SK-N-SH (cell line): ENCODE measurements around the gene LRP4. TPM values are rescaled to one million over a fixed set of nuclear protein-coding genes. Genes with fewer than 3 reads are reported as not detected.

Experiments
- CTCF ChIA-PET: fragments of 300-600, 350-600 bp; formaldehyde crosslinking; extraction: SDS; loops from one replicate; lab custom pipeline; 2021; lab: Yijun Ruan, JAX
- POLR2A ChIA-PET: fragments of 350-600 bp; sonication (Branson Sonifier 250); formaldehyde crosslinking; extraction: SDS; loops from one replicate; lab custom pipeline; 2020; ENCODE audit warnings: antibody characterized with exemption, inconsistent platforms; lab: Yijun Ruan, JAX
- DNase-seq: peaks from one replicate; pipeline ENCODE4 v3.0.0; 2012
- H2AFZ ChIP-seq: fragments of 200-600 bp; sonication (generic); 2 replicates; pipeline ENCODE4 v1.8.1; 2016; ENCODE audit warnings: antibody characterized with exemption, mild to moderate bottlenecking, low read depth
- H3F3A ChIP-seq: fragments of 200-600 bp; sonication (generic); replicated peaks from 2 replicates; pipeline ENCODE3; 2016; ENCODE audit warnings: antibody characterized with exemption, mild to moderate bottlenecking; ENCODE audit not compliant: insufficient read depth
- H3K27ac ChIP-seq, 2 experiments: fragments of 200-500 bp in 1 of 2; fragments of 200-600 bp in 1 of 2; sonication (Bioruptor generic) in 1 of 2; sonication (generic), shearing (Covaris generic) in 1 of 2; 2 replicates each; pipeline versions ENCODE4 v1.5.1 to v1.6.1; 2014 to 2016; ENCODE audit warnings: low read depth in 2 of 2, inconsistent platforms in 1 of 2, low read length in 1 of 2, mild to moderate bottlenecking in 1 of 2, mixed read lengths in 1 of 2
- H3K27me3 ChIP-seq: fragments of 200-600 bp; sonication (generic), shearing (Covaris generic); 2 replicates; pipeline ENCODE4 v1.6.1; 2016; ENCODE audit warnings: mixed run types; ENCODE audit not compliant: insufficient read depth
- H3K36me3 ChIP-seq, 2 experiments: fragments of 200-500 bp in 1 of 2; fragments of 200-600 bp in 1 of 2; sonication (Bioruptor generic) in 1 of 2; sonication (generic) in 1 of 2; replicated peaks in 1 of 2; 2 replicates each; pipeline versions ENCODE3 to v1.5.1; 2014 to 2016; ENCODE audit warnings: low read length in 1 of 2, mild to moderate bottlenecking in 1 of 2; ENCODE audit not compliant: insufficient read depth in 2 of 2, control insufficient read depth in 1 of 2
- H3K4me1 ChIP-seq, 2 experiments: fragments of 200-500 bp in 1 of 2; fragments of 200-600 bp in 1 of 2; sonication (Bioruptor generic) in 1 of 2; sonication (generic), shearing (Covaris generic) in 1 of 2; 2 replicates each; pipeline versions ENCODE4 v1.5.1 to v1.6.1; 2014 to 2016; ENCODE audit warnings: low read depth in 1 of 2, low read length in 1 of 2, mixed run types in 1 of 2; ENCODE audit not compliant: insufficient read depth in 2 of 2, control insufficient read depth in 1 of 2
- H3K4me2 ChIP-seq: fragments of 200-600 bp; sonication (generic), shearing (Covaris generic); 2 replicates; pipeline ENCODE4 v1.6.1; 2017; ENCODE audit warnings: mixed run types
- H3K4me3 ChIP-seq, 2 experiments: fragments of 200-500 bp in 1 of 2; fragments of 200-600 bp in 1 of 2; sonication (Bioruptor generic) in 1 of 2; sonication (generic), shearing (Covaris generic) in 1 of 2; 2 replicates each; pipeline versions ENCODE4 v1.5.1 to v1.8.1; 2014 to 2016; ENCODE audit warnings: low read depth in 2 of 2, inconsistent platforms in 1 of 2, low read length in 1 of 2, mild to moderate bottlenecking in 1 of 2, mixed read lengths in 1 of 2, moderate library complexity in 1 of 2
- H3K79me2 ChIP-seq: fragments of 200-600 bp; sonication (generic); 2 replicates; pipeline ENCODE4 v1.8.1; 2017; ENCODE audit warnings: mild to moderate bottlenecking; ENCODE audit not compliant: insufficient read depth
- H3K9ac ChIP-seq: fragments of 200-600 bp; sonication (generic); 2 replicates; pipeline ENCODE4 v1.6.1; 2017; ENCODE audit warnings: mixed run types
- H3K9me2 ChIP-seq: fragments of 200-600 bp; sonication (generic); 2 replicates; pipeline ENCODE4 v1.6.1; 2017; ENCODE audit warnings: mixed run types
- H3K9me3 ChIP-seq: fragments of 200-600 bp; sonication (generic); 2 replicates; pipeline ENCODE4 v1.6.1; 2017; ENCODE audit warnings: mixed run types, mild to moderate bottlenecking, moderate library complexity
- H4K20me1 ChIP-seq: fragments of 200-600 bp; sonication (generic); 2 replicates; pipeline ENCODE4 v1.6.1; 2017; ENCODE audit warnings: mild to moderate bottlenecking, mixed run types; ENCODE audit not compliant: insufficient read depth
- CHD2 ChIP-seq: fragments of 150-350 bp; IDR thresholded peaks from 2 replicates; pipeline ENCODE4 v1.6.1; 2018; ENCODE audit warnings: low read length; ENCODE audit not compliant: partially characterized antibody
- ELF1 ChIP-seq: IDR thresholded peaks from 2 replicates; pipeline ENCODE4 v1.4.0; 2012
- EZH2phosphoT487 ChIP-seq: fragments of 200-600 bp; sonication (generic); IDR thresholded peaks from 2 replicates; pipeline ENCODE4 v1.6.1; 2017; ENCODE audit warnings: low read depth, mixed run types, mild to moderate bottlenecking, antibody characterized with exemption, moderate library complexity, borderline replicate concordance
- FOXM1 ChIP-seq: IDR thresholded peaks from 2 replicates; pipeline ENCODE4 v1.4.0; 2012; ENCODE audit warnings: low read depth, mild to moderate bottlenecking
- GATA2 ChIP-seq: sonication (generic); formaldehyde crosslinking; IDR thresholded peaks from 2 replicates; pipeline ENCODE4 v1.5.0; 2020; ENCODE audit warnings: mild to moderate bottlenecking, missing genetic modification reagents
- NFIC ChIP-seq: IDR thresholded peaks from 2 replicates; pipeline ENCODE4 v1.4.0; 2012; ENCODE audit warnings: borderline replicate concordance
- NRF1 ChIP-seq: IDR thresholded peaks from 2 replicates; pipeline ENCODE4 v1.6.1; 2012; ENCODE audit warnings: low read depth, mild to moderate bottlenecking, low read length
- POLR2AphosphoS5 ChIP-seq: IDR thresholded peaks from 2 replicates; pipeline ENCODE4 v1.6.1; 2012; ENCODE audit warnings: low read depth, low read length
- RAD21 ChIP-seq: IDR thresholded peaks from 2 replicates; pipeline ENCODE4 v1.6.1; 2012; ENCODE audit warnings: mild to moderate bottlenecking, low read length
- RFX5 ChIP-seq: IDR thresholded peaks from 2 replicates; pipeline ENCODE4 v1.6.1; 2012; ENCODE audit warnings: mild to moderate bottlenecking, improper control_type of control experiment, low read length
- TAF1 ChIP-seq: IDR thresholded peaks from 2 replicates; pipeline ENCODE4 v1.6.1; 2012; ENCODE audit warnings: low read depth, mild to moderate bottlenecking, low read length, moderate library complexity, borderline replicate concordance
- TCF12 ChIP-seq: IDR thresholded peaks from 2 replicates; pipeline ENCODE4 v1.4.0; 2012
- TEAD4 ChIP-seq: IDR thresholded peaks from 2 replicates; pipeline ENCODE4 v1.4.0; 2012; ENCODE audit warnings: mild to moderate bottlenecking, borderline replicate concordance; ENCODE audit not compliant: insufficient read depth
- WGBS: methylation state at CpG from one replicate; pipeline ENCODE4 v1.1.6; 2017; ENCODE audit warnings: low lambda C conversion rate; 5-methylcytosine and 5-hydroxymethylcytosine counted together
- polyA plus RNA-seq, 3 experiments: library from polyadenylated mRNA; depleted of rRNA; stranded (reverse); fragments of >200 nt; gene quantifications; 2 replicates each; pipeline ENCODE4 v1.2.3, GENCODE V29; 2012
- TF ChIP-seq, protein P1 (sequence below): IDR thresholded peaks from 2 replicates; pipeline ENCODE4 v1.4.0; 2012; ENCODE audit warnings: low read depth
- TF ChIP-seq, protein P2 (sequence below): fragments of 200-600 bp; sonication (generic); IDR thresholded peaks from 2 replicates; pipeline ENCODE4 v1.6.1; 2017; ENCODE audit warnings: antibody characterized with exemption, mild to moderate bottlenecking, moderate library complexity
- TF ChIP-seq, protein P3 (sequence below): IDR thresholded peaks from 2 replicates; pipeline ENCODE4 v1.4.0; 2012; ENCODE audit warnings: low read depth, borderline replicate concordance
- TF ChIP-seq, protein P4 (sequence below): IDR thresholded peaks from 2 replicates; pipeline ENCODE4 v1.6.1; 2012; ENCODE audit warnings: mild to moderate bottlenecking, low read depth, low read length, moderate library complexity
- TF ChIP-seq, protein P5 (sequence below): IDR thresholded peaks from 2 replicates; pipeline ENCODE4; 2012

Gene LRP4
- polyA plus RNA-seq, 1 of the 3 experiments (the other 2 are of a cell fraction) = 10.9 TPM

DNA sequence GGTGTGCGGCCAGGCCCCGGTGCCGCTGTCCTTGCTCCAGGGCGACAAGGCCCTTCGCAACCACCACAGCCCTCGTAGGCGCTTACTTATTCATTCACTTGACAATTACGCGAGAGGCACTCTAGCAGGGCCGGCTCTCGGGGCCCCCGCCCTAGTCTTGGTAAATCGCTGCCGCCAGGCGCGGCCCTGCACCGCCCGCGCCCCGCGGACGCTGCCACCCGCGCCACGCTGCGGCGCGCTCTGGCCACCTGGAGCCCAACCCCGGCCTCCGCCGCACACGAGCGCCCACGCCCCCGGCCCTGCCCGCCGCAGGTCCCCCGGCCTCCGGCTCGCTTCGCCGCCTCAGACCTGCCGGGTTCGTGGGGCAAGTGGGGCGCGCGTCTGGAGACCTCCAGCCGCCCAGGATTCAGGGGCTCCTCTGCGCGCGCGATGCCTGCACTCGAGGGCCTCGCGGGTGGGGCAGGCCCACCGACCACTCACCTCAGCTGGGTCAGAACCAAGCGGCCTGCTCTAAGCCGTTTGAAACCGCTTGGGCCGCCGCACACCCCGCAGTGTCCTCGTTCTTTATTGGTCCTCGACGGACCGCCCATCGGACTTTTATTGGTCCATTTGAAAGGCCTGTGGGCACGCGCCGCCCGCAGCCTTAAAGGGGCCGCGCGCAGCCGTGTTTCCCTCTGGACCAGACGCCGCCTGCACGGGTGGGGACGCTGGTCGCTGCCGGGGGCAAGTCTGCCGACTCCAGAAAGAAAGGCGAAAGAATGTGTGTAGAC, 72.4 kb downstream of the LRP4 start, which contains the start of gene CKAP5 (continued):
- TF ChIP-seq TEAD4 (no peak), EZH2phosphoT487 (no peak), RAD21 (no peak), ELF1 (no peak), CHD2 (peak; percentile 90), FOXM1 (peak; percentile 98), NFIC (no peak), TCF12 (peak; percentile 27), GATA2 (CRISPR knock-in tag) (no peak)
- TF ChIP-seq, protein P1, sequence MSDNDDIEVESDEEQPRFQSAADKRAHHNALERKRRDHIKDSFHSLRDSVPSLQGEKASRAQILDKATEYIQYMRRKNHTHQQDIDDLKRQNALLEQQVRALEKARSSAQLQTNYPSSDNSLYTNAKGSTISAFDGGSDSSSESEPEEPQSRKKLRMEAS = peak; percentile 83
- TF ChIP-seq, protein P2, sequence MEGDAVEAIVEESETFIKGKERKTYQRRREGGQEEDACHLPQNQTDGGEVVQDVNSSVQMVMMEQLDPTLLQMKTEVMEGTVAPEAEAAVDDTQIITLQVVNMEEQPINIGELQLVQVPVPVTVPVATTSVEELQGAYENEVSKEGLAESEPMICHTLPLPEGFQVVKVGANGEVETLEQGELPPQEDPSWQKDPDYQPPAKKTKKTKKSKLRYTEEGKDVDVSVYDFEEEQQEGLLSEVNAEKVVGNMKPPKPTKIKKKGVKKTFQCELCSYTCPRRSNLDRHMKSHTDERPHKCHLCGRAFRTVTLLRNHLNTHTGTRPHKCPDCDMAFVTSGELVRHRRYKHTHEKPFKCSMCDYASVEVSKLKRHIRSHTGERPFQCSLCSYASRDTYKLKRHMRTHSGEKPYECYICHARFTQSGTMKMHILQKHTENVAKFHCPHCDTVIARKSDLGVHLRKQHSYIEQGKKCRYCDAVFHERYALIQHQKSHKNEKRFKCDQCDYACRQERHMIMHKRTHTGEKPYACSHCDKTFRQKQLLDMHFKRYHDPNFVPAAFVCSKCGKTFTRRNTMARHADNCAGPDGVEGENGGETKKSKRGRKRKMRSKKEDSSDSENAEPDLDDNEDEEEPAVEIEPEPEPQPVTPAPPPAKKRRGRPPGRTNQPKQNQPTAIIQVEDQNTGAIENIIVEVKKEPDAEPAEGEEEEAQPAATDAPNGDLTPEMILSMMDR = no peak

DNA sequence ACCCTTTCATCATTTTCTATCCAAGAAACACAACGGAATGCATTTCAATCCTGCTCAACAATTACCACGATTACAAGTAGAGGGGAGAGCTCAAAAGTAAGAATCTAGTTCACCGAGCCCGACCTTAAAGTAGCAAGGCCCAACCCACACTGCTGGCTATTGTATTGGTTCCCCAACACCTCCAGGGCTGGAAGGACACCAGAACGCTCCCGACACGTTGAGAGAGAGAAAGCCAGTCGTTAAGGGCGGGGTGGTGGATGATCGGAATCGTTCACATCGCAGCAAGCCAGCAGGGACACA, 73.0 kb downstream of the LRP4 start:
- Histone ChIP-seq H3K27me3 (no peaks in the 10 kb centered on the region), H2AFZ (peak overlapping the region; percentile 61), H3K9me2 (no peaks in the 10 kb centered on the region), H3K4me3 (peak overlapping the region; percentile 72 to 92), H4K20me1 (peaks cover 29% of the 10 kb centered on the region; the same call in 1 of the 2 replicates), H3K4me2 (peak overlapping the region; percentile 95), H3K27ac (peak overlapping the region; percentile 46 to 71), H3K9me3 (no peaks in the 10 kb centered on the region), H3F3A (peaks cover 6% of the 10 kb centered on the region), H3K36me3 (peaks cover 0 to 10% of the 10 kb centered on the region in 2 experiments), H3K9ac (peak overlapping the region; percentile 84), H3K79me2 (peaks cover 57% of the 10 kb centered on the region), H3K4me1 (peaks cover 0 to 7% of the 10 kb centered on the region in 2 experiments; a peak in 2 of 4 replicates)
- 0% methylated on average over 5 of the region's 12 CpGs for WGBS
- TF ChIP-seq TAF1 (no peak), NRF1 (no peak), POLR2AphosphoS5 (no peak), RFX5 (no peak)
- TF ChIP-seq, protein P3, sequence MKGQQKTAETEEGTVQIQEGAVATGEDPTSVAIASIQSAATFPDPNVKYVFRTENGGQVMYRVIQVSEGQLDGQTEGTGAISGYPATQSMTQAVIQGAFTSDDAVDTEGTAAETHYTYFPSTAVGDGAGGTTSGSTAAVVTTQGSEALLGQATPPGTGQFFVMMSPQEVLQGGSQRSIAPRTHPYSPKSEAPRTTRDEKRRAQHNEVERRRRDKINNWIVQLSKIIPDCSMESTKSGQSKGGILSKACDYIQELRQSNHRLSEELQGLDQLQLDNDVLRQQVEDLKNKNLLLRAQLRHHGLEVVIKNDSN = no peak
- TF ChIP-seq, protein P4, sequence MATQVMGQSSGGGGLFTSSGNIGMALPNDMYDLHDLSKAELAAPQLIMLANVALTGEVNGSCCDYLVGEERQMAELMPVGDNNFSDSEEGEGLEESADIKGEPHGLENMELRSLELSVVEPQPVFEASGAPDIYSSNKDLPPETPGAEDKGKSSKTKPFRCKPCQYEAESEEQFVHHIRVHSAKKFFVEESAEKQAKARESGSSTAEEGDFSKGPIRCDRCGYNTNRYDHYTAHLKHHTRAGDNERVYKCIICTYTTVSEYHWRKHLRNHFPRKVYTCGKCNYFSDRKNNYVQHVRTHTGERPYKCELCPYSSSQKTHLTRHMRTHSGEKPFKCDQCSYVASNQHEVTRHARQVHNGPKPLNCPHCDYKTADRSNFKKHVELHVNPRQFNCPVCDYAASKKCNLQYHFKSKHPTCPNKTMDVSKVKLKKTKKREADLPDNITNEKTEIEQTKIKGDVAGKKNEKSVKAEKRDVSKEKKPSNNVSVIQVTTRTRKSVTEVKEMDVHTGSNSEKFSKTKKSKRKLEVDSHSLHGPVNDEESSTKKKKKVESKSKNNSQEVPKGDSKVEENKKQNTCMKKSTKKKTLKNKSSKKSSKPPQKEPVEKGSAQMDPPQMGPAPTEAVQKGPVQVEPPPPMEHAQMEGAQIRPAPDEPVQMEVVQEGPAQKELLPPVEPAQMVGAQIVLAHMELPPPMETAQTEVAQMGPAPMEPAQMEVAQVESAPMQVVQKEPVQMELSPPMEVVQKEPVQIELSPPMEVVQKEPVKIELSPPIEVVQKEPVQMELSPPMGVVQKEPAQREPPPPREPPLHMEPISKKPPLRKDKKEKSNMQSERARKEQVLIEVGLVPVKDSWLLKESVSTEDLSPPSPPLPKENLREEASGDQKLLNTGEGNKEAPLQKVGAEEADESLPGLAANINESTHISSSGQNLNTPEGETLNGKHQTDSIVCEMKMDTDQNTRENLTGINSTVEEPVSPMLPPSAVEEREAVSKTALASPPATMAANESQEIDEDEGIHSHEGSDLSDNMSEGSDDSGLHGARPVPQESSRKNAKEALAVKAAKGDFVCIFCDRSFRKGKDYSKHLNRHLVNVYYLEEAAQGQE = no peak
- TF ChIP-seq, protein P1 = no peak
- TF ChIP-seq, protein P5, sequence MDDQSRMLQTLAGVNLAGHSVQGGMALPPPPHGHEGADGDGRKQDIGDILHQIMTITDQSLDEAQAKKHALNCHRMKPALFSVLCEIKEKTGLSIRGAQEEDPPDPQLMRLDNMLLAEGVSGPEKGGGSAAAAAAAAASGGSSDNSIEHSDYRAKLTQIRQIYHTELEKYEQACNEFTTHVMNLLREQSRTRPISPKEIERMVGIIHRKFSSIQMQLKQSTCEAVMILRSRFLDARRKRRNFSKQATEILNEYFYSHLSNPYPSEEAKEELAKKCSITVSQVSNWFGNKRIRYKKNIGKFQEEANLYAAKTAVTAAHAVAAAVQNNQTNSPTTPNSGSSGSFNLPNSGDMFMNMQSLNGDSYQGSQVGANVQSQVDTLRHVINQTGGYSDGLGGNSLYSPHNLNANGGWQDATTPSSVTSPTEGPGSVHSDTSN = no peak
- POLR2A ChIA-PET = no interaction called here
- CTCF ChIA-PET = interaction anchor here (0.9 to 2.6 kb wide), 3 partner anchors 11 to 308 kb away, joined by 3 to 10 read pairs (median 3); no protein-coding TSS in a partner anchor
- DNase-seq = no peak
